Measurements from ENCODE around the gene EXOC4. TPM values are rescaled to one million over a fixed set of nuclear protein-coding genes. Genes with fewer than 3 reads are reported as not detected.

EXOC4 gene
- total RNA-seq, 3 donors from 2014 or later: 88.3 to 136 (median 99.6) TPM

- H3K27me3 ChIP-seq: no peaks in the 10 kb centered on the region
- H3K4me3 ChIP-seq: no peak overlapping the region
- no peak for TF ChIP-seq POLR2AphosphoS5 (IDR thresholded peaks at IDR 0.05)
- DNase-seq (ENCODE audit: low spot score in 2 of 2): no peak
- no peaks in the 10 kb centered on the region for H3K36me3 ChIP-seq
- no peak overlapping the region for H3K27ac ChIP-seq
- H3K9me3 ChIP-seq: no peaks in the 10 kb centered on the region
- no peaks in the 10 kb centered on the region for H3K4me1 ChIP-seq
- intact Hi-C loops (cut with DNase I; ENCODE audit: low total_unique reads): no loop called here
Measured at GRCh38 chr7:133790911-133791310, 538.0 kb downstream of the EXOC4 start.

- Histone ChIP-seq H3K36me3 (no peaks in the 10 kb centered on the region), H3K27ac (no peak overlapping the region), H3K9me3 (no peaks in the 10 kb centered on the region), H3K4me1 (no peaks in the 10 kb centered on the region), H3K27me3 (no peaks in the 10 kb centered on the region), H3K4me3 (no peak overlapping the region)
- TF ChIP-seq POLR2AphosphoS5 (IDR thresholded peaks at IDR 0.05) (no peak), CTCF (IDR thresholded peaks at IDR 0.05) (no peak), POLR2A (IDR thresholded peaks at IDR 0.05) (no peak)
- intact Hi-C loops (cut with DNase I; ENCODE audit: low total_unique reads): no loop called here
- DNase-seq (ENCODE audit: low spot score in 2 of 2): no peak
Measured at GRCh38 chr7:133794479-133794878, 541.6 kb downstream of the EXOC4 start.

GRCh38 chr7:133795068-133795665 lies 542.3 kb downstream of the EXOC4 start:
- H3K4me3 ChIP-seq: no peak overlapping the region
- no peaks in the 10 kb centered on the region for H3K27me3 ChIP-seq
- H3K9me3 ChIP-seq: no peaks in the 10 kb centered on the region
- H3K36me3 ChIP-seq: no peaks in the 10 kb centered on the region
- intact Hi-C loops (cut with DNase I; ENCODE audit: low total_unique reads): no loop called here
- H3K27ac ChIP-seq: no peak overlapping the region
- DNase-seq (ENCODE audit: low spot score in 2 of 2): no peak
- no peaks in the 10 kb centered on the region for H3K4me1 ChIP-seq
- no peak for TF ChIP-seq POLR2AphosphoS5 (IDR thresholded peaks at IDR 0.05)
- no peak for TF ChIP-seq POLR2A (IDR thresholded peaks at IDR 0.05)

GRCh38 chr7:133796782-133797745 lies 544.2 kb downstream of the EXOC4 start:
- no peaks in the 10 kb centered on the region for H3K27me3 ChIP-seq
- H3K27ac ChIP-seq: no peak overlapping the region
- intact Hi-C loops (cut with DNase I; ENCODE audit: low total_unique reads): no loop called here
- no peaks in the 10 kb centered on the region for H3K4me1 ChIP-seq
- no peaks in the 10 kb centered on the region for H3K9me3 ChIP-seq
- DNase-seq (ENCODE audit: low spot score in 2 of 2): no peak
- TF ChIP-seq POLR2AphosphoS5 (IDR thresholded peaks at IDR 0.05) (no peak), CTCF (IDR thresholded peaks at IDR 0.05) (no peak), POLR2A (IDR thresholded peaks at IDR 0.05) (no peak)
- no peak overlapping the region for H3K4me3 ChIP-seq
- H3K36me3 ChIP-seq: no peaks in the 10 kb centered on the region

- no peak for TF ChIP-seq CTCF (IDR thresholded peaks at IDR 0.05)
- no peak for TF ChIP-seq POLR2A (IDR thresholded peaks at IDR 0.05)
- TF ChIP-seq POLR2AphosphoS5 (IDR thresholded peaks at IDR 0.05): no peak
- intact Hi-C loops (cut with DNase I; ENCODE audit: low total_unique reads): no loop called here
- Histone ChIP-seq H3K27ac (no peak overlapping the region), H3K4me1 (no peaks in the 10 kb centered on the region), H3K27me3 (no peaks in the 10 kb centered on the region), H3K9me3 (no peaks in the 10 kb centered on the region), H3K36me3 (no peaks in the 10 kb centered on the region), H3K4me3 (no peak overlapping the region)
- DNase-seq (ENCODE audit: low spot score in 2 of 2): no peak
Measured at GRCh38 chr7:133797818-133798520, 545.1 kb downstream of the EXOC4 start.
